GM21576 (cell line): ENCODE data around the gene NGB.
A peak's percentile ranks its signal among the peaks of the same experiment; 100 is the strongest.
"Not testable (repeated sequence)": the region's sequence is repeated elsewhere in the genome, so short reads cannot be mapped to it uniquely, and the experiment has no call there.

Experiments used
- ATAC-seq: cut with Tn5 transposase; IDR thresholded peaks from one replicate; pipeline ENCODE4 v1.9.1; 2021; ENCODE audit warnings: mild to moderate bottlenecking, moderate library complexity; ENCODE audit not compliant: unreplicated experiment

NGB gene

GRCh38 chr14:77271113-77271710, at the start of gene NGB:
Gene NGB, minus strand, starts transcription at chr14:77271206. Its CDS starts 269 bp downstream, at chr14:77270937.
- ATAC-seq, result no peak

- peak; percentile 66 for ATAC-seq
Measured at GRCh38 chr14:77320238-77320935, 49.4 kb upstream of the NGB start, which contains the start of gene POMT2. Gene POMT2, minus strand, starts transcription at chr14:77320883. Its CDS starts 202 bp downstream, at chr14:77320681.

GRCh38 chr14:77319422-77319821, 48.4 kb upstream of the NGB start:
- no peak for ATAC-seq

GRCh38 chr14:77318756-77319155, 47.8 kb upstream of the NGB start:
- not testable (repeated sequence) for ATAC-seq

GRCh38 chr14:77318006-77318553, 47.1 kb upstream of the NGB start:
- ATAC-seq, result no peak

- ATAC-seq, result no peak
Measured at GRCh38 chr14:77316872-77317301, 45.9 kb upstream of the NGB start.

- ATAC-seq, result no peak
Measured at GRCh38 chr14:77316195-77316505, 45.1 kb upstream of the NGB start.

- ATAC-seq, result no peak
Measured at GRCh38 chr14:77314539-77315457, 43.8 kb upstream of the NGB start.

- ATAC-seq, result no peak
Measured at GRCh38 chr14:77314043-77314442, 43.0 kb upstream of the NGB start.

GRCh38 chr14:77313371-77313770, 42.4 kb upstream of the NGB start:
- ATAC-seq, result no peak

- ATAC-seq, result no peak
Measured at GRCh38 chr14:77311217-77311616, 40.2 kb upstream of the NGB start.

GRCh38 chr14:77310026-77310425, 39.0 kb upstream of the NGB start:
- ATAC-seq, result no peak

- ATAC-seq, result no peak
Measured at GRCh38 chr14:77309131-77309530, 38.1 kb upstream of the NGB start.

GRCh38 chr14:77306851-77307496, 36.0 kb upstream of the NGB start:
- ATAC-seq, result no peak

- no peak for ATAC-seq
Measured at GRCh38 chr14:77306416-77306815, 35.4 kb upstream of the NGB start.

- ATAC-seq, result no peak
Measured at GRCh38 chr14:77305696-77306095, 34.7 kb upstream of the NGB start.

GRCh38 chr14:77303417-77304156, 32.6 kb upstream of the NGB start:
- ATAC-seq, result peak; percentile 41

- no peak for ATAC-seq
Measured at GRCh38 chr14:77302926-77303325, 31.9 kb upstream of the NGB start.

- no peak for ATAC-seq
Measured at GRCh38 chr14:77301103-77301502, 30.1 kb upstream of the NGB start.

- ATAC-seq, result no peak
Measured at GRCh38 chr14:77299771-77300170, 28.8 kb upstream of the NGB start.
